Peyer's patch (tissue), 4 donors: ENCODE measurements around the gene SCN1B.

Experiments
- POLR2A ChIP-seq, 2 donors: fragments of 450-650 bp; IDR thresholded peaks; one replicate each; pipeline ENCODE4 v1.5.1; 2017; ENCODE audit warnings: antibody characterized with exemption in 2 of 2, mild to moderate bottlenecking in 2 of 2, moderate library complexity in 2 of 2
- TF ChIP-seq, protein P1 (sequence below), 6 experiments: fragments of 450-650 bp in 4 of 6; fragments of 200-600 bp in 2 of 6; sonication (generic) in 1 of 6; IDR thresholded peaks; one replicate each; pipeline ENCODE4 v1.5.1; 2017 to 2019; ENCODE audit warnings: antibody characterized with exemption in 6 of 6, mild to moderate bottlenecking in 3 of 6, moderate library complexity in 1 of 6

DNA sequence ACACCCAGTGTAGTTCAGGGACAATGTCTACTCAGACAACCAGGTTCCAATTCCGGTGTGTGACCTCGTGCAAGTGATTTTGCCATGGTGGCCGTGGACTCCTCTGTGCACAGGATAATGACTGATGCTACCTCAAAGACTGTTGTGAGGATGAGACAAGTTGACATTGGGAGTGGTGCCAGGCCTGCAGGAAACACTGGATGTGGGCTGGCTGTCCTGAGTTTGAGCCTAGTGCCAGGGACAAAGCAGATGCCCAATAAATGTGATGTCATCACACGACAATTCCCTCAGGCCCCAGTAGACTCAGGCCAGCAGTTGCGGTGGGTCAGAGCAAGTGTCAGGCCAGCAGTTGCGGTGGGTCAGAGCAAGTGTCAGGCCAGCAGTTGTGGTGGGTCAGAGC lies 6.2 kb upstream of the SCN1B start:
- TF ChIP-seq, protein P1, sequence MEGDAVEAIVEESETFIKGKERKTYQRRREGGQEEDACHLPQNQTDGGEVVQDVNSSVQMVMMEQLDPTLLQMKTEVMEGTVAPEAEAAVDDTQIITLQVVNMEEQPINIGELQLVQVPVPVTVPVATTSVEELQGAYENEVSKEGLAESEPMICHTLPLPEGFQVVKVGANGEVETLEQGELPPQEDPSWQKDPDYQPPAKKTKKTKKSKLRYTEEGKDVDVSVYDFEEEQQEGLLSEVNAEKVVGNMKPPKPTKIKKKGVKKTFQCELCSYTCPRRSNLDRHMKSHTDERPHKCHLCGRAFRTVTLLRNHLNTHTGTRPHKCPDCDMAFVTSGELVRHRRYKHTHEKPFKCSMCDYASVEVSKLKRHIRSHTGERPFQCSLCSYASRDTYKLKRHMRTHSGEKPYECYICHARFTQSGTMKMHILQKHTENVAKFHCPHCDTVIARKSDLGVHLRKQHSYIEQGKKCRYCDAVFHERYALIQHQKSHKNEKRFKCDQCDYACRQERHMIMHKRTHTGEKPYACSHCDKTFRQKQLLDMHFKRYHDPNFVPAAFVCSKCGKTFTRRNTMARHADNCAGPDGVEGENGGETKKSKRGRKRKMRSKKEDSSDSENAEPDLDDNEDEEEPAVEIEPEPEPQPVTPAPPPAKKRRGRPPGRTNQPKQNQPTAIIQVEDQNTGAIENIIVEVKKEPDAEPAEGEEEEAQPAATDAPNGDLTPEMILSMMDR (IDR thresholded peaks at IDR 0.05) = no peak
- no peak for TF ChIP-seq POLR2A (IDR thresholded peaks at IDR 0.05)
